ENCODE measurements around the gene TTC38.
"Not testable (repeated sequence)": the region's sequence is repeated elsewhere in the genome, so short reads cannot be mapped to it uniquely, and the experiment has no call there.

TTC38 gene

DNA sequence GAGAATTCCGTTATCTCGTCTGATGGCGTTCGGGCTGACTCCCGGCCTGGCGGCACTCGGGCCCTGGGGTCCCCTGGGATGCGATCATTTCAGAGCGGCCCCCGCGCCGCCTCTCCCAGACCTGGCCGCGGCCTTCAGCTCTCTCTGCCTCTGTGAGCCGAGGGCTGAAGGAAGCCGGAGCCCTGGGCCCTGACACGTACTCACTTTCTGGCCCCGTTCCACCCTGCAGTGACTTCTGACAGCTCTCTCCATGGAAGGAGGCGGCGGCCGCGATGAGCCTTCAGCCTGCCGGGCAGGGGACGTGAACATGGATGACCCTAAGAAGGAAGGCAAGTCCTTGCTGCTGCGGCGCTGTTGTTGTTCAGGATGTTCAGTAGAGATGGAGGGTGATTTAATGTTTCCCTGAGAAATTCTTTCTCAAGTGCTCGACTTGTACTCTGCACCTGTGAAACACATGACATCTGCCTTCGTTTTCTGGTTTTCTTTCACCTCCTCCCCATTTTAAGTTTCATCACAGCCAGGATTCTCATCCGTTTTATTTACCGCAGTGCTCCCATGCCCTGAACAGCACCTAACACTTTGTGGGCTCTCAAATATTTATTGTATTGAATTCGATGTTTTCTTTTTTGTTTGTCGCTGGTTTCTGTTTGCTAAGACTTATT is 29.5 kb downstream of the TTC38 start:
- DNase-seq, result no peak

DNA sequence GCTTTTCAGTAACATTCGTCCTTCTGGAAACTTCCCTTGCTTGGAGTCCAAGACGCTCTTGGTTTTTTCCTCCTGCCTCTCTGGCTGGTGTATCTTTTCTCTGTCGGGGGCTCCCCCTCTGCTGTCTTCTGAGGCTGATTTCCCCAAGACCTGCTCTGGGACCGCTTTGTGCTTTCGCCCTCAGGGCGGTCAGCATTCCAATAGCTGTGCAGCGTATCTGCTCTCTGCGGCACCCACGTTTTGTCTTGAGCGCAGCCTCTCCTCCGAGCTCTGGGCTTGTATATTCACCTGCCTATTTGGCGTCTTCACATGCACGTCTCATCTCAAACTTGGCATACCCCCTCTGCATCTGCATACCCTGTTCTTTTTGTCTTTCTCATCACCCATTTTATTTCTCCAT is 31.3 kb downstream of the TTC38 start:
- no peak for DNase-seq

DNA sequence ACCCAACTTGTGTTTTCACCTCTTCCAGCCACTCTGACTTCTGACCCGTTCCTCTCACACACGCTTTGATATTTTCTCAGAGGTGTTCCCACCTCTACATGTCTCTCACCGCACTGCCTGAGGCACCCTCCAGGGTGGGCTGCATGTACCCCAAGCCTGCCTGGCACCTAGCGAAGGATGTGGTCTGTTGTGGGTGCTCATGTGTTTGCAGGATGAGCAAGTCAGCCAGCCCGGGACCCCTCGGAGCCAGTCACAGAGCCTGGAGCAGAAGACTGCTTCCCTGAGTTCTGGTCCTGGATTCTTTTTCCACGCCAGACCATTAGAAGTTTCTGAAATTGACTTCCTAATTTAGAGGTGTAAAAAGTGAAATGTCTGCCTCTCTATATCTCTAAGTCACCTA is 32.7 kb downstream of the TTC38 start:
- DNase-seq, result no peak

DNA sequence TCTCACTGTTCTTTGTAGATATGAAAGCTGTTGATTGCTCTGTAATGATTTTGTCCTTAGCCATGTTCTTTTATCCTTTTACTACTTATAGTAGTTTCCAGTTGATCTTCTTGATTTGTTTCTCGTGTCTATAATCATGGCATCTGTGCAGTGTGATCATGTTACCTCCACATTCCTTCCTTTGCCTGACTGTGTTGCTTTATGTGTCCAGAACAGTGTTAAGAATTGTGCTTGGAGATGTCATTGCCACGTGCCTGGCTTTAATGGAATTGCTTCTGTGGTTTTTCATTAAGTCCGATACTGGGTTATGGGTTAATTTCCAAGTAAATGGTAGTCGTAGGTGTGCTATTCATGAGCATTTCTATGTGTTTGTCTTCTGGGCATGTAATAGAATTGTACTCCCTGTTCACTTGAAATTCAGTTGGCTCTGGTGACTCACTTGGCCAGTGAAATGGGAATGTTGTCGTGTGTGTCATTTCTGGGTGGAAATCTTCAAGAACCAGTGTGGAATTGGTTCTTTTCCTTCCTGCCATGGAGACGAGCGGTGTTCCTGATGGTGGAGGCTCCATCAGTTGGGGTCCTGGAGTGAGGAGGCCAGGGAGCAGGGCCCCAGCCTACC is 35.6 kb downstream of the TTC38 start:
- no peak for DNase-seq

DNA sequence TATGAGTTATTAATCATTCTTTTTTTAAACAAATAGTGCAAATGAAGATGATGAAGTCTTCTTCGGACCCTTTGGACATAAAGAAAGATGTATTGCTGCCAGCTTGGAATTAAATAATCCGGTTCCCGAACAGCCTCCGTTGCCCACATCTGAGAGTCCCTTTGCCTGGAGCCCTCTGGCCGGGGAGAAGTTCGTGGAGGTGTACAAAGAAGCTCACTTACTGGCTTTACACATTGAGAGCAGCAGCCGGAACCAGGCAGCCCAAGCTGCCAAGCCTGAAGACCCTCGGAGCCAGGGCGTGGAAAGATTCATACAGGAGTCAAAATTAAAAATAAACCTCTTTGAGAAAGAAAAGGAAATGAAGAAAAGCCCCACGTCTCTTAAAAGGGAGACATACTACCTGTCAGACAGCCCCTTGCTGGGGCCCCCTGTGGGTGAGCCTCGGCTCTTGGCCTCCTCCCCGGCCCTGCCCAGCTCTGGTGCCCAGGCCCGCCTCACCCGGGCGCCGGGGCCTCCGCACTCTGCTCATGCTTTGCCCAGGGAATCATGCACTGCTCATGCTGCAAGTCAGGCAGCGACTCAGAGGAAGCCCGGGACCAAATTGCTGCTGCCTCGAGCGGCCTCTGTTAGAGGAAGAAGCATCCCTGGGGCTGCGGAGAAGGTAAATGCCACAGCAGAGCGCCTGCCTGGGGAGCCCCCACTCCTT is 40.6 kb downstream of the TTC38 start:
- DNase-seq, result no peak

DNA sequence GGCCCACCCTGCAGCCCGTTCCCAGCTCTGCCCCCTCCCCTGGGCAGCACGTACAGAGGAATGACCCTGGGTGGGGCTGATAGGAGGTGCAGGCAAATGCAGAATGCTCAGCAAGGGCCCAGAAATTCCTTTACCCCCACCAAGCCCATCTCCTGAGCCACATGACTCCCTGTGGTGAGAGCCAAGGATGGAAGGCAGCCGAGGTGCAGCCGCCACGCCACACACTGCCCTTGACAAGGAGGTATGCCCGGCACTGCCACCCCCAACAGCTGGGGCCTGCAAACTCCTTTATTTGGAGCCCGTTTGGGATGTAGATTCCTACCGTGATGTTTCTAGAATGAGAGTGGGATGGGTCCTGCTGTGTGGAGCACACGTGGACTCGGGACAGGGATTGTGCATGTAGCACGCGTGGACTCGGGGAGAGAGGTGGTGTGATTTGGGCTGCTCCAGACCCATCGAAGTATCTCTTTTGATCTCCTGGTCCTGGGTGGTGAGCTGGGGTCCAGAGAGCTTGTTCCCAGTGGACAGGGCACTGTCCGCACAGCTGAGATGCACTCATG is 41.8 kb downstream of the TTC38 start:
- DNase-seq, result no peak

DNA sequence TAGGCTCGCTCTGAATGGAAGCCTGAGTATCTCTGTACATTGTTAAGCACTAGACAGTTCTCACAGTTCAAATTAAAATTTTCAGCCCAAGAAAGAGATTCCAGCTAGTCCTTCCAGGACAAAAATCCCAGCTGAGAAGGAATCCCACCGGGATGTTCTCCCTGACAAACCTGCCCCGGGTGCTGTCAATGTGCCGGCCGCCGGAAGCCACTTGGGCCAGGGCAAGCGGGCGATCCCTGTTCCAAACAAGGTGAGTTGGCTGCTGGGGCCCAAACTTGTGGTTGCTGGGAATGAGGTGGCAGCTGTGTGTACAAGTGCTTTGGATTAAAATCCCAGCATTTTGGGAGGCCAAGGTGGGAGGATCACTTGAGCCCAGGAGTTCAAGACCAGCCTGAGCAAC is 44.2 kb downstream of the TTC38 start:
- no peak for DNase-seq

DNA sequence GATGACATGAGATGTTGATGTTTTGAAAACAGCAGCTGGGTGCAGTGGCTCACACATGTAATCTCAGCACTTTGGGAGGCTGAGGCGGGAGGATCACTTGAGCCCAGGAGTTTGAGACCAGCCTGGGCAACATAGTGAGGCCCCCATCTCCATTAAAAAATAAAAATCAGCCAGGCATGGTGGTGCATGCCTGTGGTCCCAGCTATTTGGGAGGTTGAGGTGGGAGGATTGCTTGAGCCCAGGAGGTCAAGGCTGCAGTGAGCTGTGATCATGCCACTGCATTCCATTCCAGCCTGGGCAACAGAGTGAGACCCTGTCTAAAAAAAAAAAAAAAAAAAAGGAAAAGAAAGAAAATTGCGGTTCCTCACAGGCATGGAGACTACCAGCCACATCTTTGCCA is 45.0 kb downstream of the TTC38 start:
- not testable (repeated sequence) for DNase-seq

DNA sequence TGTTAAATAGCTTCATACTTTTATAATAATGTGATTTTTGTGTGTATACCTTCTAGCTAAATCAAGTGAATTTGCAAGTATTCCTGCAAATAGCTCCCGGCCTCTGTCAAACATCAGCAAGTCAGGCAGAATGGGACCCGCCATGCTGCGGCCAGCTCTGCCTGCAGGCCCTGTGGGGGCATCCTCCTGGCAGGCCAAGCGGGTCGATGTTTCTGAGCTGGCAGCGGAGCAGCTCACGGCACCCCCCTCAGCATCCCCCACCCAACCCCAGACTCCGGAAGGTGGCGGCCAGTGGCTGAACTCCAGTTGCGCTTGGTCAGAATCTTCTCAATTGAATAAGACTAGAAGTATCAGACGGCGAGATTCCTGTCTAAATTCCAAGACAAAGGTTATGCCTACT is 48.2 kb downstream of the TTC38 start:
- DNase-seq, result no peak

DNA sequence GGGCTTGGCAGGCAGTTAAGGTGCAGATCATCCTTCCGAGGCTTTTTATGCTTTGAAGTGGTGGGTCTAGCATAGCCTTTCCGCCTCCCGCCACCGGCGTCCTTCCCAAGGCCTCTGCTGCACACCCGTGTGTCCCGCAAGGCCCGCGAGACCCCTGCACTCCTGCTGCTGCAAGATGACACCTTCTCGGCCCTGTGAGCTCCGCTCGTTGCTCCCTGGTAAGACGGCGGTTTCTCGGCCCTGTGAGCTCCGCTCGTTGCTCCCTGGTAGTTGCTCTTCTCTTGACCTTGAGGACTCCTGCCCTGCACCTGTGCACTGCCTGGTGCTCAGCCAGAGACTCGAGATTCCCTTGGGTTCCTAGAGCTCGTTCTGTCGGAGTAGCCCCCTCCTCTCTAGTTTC is 49.8 kb downstream of the TTC38 start:
- no peak for DNase-seq

DNA sequence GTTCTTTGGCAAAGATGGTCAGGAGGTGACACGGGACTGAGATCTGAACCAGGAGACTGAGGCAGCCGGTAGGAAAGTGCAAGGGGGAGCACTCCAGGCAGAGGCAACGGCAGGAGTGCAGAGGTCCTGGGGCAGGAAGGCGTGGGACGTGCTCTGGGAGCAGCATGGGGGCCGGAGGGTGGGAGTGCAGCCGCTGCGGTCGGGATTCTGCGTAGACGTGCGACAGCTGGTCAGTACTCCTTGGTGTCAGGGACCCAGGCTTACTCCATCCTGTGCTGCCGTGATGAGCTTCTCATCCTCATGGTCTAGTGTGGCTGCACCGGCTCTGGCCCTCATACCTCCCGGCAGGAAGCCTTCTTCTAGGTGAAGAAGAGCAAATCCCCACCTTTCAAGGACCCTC is 50.8 kb downstream of the TTC38 start:
- DNase-seq, result no peak

DNA sequence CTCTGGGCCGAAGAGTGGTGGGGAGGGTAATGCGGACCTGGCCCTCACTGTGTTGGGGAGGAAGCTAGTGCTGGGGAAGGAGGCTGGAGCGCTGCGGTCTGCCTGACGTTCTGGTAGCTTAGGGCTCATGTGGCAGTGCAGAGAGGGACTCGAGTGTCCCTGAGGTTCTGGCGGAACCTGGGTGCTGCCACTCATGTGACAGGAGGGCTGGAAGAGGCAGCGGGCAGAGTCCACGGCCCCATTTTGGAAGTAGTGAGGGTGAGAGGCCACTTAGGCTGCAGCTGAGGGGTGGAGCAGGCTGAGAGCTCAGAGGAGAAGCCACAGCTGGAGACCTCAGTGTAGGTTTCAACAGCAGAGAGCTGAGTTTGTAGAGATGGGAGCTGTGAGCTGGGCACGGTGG is 51.5 kb downstream of the TTC38 start:
- no peak for DNase-seq

DNA sequence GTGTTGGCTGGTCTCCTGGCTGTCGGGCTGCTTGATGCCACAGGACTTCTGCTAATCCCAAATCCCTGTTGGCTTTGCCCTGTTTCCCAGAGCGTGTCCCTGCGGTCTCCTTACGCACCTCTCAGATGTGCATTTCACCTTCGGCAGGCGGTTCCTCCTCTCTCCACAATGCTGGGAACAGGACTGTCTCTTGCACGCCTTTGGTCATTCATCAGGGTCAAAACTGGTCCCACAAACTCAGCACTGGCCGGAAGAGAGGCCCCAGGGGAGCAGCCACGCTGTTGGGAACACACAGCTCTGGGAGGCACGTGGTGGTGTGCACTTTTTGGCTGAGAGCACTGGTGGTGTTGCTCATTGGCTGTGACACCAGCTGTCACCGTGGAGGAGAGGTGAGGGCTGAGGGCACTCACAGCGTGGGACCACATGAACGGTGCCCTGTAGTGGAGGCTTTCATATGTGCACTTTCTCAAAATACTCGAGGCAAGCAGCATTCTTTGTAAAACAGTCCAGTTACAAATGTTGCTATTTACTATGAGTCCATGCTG is 52.4 kb downstream of the TTC38 start:
- DNase-seq, result no peak

DNA sequence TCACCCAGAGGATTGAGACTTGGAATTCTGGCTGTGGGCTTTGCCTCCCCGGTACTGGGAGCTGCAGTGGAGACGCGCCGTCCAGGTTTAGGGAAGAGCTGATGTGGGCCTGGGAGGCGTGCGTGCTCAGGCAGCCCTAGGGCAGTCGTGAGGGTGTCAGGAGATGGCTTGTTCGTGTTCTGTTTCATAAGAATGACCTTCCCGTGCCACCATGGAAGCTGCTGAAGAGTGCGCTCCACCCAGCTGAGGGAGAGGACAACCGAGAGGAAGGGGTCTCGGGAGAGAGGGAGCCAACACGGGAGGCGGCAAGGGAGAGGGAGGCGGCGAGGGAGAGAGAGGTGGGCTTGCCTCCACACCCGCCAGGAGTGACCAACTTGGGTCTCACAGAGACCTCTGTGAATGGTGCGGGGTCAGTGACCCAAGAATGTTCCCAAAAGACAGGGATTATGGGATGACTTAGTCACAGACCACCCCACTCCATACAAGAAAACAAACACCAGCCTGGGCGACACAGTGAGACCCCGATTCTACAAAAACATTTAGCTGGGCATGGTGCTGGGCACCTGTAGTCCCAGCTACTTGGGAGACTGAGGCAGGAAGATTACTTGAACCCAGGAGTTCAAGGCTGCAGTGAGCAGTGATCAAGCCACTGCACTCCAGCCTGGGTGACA is 53.0 kb downstream of the TTC38 start:
- DNase-seq, result no peak

DNA sequence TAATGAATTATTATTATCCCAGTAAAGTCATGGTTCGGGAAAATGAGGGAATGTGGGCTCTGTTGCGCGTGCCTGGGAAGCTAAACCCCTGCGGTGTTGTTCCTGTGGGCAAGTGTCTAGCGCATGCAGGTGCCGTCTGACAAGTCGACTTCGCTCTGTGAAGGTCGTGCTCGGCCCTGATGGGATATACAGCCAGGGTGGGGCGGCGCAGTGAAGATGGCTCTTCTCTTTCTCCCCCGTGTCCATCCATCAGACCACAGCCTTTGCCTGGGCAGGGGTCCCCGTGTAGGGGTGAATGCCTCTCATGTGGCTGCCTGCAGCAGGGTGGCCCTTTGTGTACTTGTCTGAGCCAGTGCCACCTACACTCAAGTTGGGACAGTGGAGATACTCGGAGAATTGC is 54.9 kb downstream of the TTC38 start:
- DNase-seq, result no peak

DNA sequence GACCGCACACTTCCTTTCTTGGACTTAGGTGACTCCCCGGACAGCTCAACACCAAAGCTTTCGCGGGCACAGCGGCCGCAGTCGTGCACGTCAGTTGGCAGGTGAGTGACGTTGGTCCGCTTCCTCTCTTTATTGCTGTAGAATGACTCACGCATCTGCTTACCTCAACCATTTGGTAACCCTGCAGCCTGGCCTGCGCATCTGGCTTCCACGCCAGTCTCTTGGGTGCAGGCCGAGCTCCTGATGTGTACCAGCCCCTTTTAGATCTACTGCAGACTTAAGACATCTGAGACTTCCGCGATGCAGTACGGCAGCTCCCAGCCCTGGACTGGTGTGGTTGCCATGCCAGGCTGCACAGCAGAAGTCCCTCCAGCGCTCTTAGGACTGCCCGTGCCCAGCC is 55.4 kb downstream of the TTC38 start:
- DNase-seq, result no peak

DNA sequence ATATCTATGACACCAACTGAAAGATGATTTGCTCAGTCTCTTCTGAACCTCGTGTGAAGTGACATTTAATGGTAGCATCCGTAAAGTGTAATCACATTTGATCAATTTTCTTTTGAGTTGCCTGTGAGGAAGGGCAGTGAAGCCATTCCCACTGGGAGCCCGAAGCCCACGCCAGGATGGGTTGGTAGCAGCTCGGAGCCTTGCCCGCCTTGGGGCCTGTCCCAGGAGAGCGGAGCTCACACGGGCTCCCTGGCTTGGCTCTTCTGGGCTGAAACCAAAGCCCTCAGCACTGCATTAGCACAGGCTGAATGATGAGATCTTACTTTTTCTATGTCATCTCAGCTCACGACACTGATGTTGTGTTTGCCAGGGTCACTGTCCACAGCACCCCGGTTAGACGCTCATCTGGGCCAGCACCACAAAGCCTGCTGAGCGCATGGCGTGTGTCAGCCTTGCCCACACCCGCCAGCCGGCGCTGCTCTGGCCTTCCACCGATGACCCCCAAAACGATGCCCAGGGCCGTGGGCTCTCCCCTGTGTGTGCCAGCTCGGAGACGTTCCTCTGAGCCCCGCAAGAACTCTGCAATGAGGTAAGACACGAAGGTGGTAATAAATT is 58.4 kb downstream of the TTC38 start:
- no peak for DNase-seq

DNA sequence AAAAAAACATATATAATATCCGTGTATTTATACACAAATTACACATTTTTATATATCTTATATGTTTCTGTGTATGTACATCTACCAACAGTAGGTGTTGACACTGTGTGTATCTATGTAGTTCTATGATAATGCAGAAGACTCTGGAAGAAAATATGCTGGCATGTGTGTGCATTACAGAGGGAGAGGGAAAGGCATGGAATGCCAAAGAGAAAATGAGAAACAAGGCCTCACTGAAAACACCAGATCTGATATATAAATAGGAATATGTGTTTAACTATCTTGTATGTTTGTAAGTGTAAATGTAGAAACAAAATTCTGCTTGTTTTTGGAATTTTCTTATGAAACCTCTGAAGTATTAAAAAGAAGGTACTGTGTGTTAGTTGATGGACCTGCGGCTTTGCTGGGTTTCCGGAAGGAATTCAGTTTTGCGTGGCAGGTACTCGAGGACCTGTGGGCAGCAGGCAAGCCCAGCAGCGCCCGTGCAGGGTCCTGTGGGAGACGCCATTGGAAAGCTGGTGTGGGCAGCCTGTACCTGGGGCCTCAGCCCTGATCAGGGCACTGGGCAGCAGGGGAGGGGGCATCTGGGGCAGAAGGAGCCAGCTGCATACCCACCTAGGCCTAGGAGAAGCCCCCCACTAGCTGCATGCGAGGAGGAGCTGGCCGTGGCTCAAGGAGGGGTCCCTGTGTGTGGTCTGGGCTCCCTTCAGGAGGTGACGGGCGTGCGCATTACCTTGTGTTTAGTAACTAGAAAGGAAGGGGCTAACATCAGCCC is 60.1 kb downstream of the TTC38 start:
- DNase-seq, result no peak

DNA sequence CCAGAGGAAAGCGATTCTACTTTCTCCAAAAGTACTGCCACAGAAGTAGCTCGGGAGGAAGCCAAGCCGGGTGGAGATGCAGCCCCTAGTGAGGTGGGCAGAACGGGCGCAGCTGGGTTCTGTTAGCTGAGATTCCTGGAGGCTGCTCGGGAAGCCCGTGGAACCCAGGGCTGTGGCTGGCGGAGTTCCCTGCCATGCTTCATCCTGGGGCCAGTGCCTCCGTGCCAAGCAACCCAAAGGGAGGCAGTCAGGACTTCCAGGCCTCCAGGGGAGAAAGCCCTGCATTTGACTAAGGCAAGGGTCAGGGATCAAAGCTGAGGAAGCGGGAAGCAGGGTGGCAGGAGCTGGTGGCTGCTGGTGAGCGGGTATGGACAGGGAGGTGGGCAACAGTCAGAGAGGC is 61.0 kb downstream of the TTC38 start:
- no peak for DNase-seq

DNA sequence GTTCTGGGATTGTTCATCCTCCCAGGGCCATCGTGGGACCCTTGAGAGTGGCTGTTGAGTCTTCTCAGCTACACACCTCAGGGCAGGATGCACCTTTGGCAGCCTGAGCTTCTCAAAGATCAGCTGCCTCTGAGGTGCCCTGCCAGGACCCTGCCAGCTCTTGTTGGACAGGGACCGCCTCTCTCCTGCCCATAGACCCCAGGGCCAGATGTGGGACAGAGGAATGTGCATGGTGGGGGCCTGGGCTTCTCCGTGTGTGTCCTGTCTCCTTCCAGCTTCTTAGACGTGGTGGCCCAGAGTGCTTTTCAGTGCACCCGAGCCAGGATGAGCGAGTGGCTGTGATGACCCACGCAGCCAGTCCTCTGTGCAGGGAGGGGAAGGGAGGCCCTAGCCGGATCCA is 61.8 kb downstream of the TTC38 start:
- no peak for DNase-seq

DNA sequence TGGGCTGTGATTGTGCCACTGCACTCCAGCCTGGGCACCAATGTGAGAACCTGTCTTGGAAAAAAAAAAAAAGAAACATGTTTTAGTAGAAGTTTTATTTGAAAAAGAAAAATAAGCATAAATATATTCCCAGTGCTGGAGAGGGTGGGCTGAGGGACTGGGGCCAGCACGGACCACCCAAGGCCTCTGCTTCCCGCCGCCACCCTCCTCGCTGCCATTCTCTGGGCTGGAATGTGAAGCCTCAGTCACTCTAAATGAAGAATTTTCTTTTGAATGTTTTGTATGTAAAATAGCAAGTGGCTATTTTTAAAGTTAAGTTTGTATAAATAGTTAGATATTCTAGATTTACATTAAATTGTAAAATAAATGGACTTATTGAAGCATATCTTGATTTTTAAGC is 62.6 kb downstream of the TTC38 start:
- no peak for DNase-seq

DNA sequence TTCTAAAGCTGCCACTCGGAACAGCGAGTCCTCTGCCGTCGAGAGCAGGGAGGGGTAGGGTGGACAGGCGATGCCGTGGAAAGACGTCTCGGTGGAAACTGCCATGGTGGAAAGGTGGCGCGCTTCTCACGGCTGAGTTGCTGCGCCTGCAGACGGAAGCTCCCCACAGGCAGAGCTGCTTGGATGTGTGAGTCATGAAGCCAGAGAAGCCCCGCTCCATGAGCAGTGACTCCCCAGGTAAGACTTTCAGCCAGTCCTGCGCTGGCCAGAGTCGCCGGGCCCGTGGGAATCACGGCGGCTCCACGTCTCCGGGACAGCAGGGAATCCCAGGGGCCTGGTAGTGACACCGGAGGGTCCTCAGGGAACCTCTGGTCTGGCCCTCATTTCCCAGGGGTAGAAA is 63.7 kb downstream of the TTC38 start:
- no peak for DNase-seq
